ENCODE measurements around the gene KIAA1614.
"Not testable (repeated sequence)": the region's sequence is repeated elsewhere in the genome, so short reads cannot be mapped to it uniquely, and the experiment has no call there.

Gene KIAA1614

DNA sequence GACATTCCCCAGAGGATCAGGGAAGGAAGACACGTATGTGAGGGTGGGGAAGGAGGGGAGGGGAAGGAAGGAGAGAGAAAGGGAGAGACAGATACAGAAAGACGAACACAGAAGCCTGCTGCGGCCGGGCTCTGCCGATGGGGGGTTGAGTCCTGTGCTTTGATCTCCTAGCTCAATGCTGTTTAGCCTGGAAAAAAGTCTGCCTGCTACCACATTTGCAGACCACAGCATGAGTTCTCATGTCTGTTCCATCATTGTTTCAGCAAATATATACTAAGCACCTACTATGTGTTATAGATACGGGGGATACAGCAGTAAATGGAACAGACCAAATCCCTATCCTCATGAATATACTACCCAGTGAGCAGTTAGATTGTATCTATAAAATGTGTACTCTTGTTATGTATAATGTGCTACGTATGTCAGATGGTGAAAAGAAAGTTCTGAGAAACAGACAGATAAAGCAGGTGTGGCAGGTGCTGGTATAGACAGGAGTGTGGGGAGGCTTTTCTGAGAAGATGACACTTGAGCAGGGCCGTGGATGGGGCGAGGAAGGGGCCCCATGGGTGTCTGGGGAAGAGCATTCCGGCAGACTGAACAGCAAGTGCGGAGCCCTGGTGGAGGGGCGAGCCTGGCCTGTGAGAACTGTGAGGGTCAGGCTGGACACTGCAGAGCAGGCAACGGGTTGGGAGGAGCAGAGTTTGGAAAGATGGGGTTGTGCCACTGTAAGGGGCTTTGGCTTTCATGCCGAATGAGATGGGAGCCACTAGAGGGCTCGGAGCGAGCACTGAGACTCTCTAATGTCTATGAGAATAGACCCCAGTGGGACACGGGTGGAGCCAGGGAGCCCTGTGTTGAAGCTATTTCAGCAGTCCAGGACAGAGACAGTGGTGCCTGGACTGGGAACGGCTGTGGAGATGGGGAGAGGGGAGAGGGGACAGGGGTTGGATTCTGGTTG is 34.1 kb downstream of the KIAA1614 start:
- no peak for DNase-seq

- DNase-seq = no peak
Observed at GRCh38 chr1:180947499-180947885, 34.8 kb downstream of the KIAA1614 start.

DNA sequence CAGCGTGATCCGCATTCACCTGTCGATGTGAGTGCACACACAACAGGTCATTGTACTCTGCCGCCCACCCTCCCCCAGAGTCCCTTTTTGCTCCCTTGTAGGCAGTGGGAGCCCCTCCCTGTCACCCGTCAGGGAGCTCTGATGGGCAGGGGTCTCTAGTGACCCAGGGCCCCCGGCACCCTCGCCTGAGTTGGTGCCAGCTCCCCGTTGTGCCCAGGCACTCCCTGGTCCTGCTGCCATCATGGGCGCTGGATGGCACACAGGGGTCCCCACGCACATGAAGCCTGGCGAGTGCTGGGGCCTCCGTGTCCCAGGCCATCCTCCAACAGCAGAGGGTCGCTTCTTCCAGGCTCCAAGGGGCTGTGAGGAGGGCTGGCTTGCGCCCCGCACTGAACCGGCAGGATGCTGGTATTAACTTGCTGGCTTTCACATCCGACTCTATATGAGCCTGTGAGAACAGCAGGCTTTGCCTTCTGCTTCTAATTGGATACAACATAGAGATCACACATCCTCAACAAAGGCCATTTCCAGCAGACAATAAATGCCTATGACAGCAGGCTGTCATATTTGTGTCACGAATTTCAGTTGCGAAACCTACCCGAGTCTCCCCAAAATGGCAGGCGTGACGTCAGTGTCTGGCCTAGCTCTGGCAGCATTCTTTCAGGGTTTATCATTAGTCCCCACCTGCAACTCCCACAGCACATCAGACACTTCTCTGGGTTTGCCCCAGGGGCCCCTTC is 35.4 kb downstream of the KIAA1614 start:
- DNase-seq = peak; percentile 16

DNA sequence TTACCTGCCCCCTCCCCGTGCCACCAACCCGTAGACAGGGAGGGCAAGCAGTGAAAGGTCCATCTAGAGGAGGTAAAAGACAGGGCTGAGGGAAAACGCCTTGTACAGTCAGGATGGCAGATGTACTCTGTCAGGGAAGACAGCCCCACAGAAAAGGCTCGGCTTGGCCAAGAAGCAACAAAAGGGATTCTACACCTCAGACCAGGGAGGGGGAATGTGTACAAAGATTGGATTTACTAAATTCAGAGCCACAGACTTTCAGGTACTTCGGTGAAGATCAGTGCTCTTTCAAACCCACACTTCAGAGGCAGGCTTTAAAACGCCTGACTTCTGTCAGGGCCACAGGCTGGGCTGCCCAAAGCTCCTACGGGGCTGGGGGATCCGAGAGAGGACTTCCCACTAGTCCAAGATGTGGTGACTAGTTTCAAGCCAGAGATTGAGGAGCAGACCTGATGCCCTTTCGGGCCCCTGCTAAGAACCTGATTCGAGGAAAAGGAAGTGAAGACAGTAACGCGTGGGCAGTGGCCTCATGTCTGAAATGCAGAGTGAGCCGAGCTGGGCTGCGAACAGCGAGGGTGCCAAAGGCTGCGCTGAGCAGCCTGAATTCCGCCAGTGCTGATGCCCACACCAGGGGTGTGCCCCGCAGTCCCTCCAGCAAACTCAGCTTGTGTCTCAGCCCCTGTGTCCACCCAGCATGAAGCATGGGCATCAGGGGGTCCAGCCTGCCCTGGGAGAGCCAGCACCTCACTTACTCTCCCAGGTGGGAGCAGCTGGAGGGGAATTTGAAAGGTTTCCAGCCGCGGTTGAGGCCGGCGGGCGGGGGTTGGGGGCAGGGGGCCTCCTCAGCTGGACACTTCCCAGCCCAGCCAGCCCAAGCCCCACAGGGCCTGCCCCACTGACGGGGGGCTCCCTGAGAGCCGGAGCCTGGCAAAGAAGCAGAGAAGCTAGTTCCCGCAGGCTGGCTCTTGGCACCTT is 36.2 kb downstream of the KIAA1614 start:
- DNase-seq = no peak

DNA sequence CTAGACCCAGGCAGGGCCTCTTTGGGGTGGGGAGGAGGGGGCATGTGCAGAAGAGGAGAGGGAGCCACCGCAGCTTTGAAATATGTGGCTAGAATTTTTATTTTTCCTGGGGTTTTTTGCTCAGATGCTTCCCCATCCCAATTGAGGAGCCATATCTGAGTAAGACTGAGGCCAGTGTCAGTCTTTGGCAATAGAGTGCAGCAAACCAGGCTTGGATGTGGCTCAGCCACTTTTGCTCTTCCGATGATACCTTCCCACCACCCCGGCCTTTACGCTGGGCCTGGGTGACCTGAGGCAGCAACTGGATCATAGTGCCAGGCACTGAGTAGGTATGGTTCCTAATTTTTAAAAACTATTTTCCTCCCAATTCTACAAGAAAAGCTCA is 36.9 kb downstream of the KIAA1614 start:
- DNase-seq = no peak

DNA sequence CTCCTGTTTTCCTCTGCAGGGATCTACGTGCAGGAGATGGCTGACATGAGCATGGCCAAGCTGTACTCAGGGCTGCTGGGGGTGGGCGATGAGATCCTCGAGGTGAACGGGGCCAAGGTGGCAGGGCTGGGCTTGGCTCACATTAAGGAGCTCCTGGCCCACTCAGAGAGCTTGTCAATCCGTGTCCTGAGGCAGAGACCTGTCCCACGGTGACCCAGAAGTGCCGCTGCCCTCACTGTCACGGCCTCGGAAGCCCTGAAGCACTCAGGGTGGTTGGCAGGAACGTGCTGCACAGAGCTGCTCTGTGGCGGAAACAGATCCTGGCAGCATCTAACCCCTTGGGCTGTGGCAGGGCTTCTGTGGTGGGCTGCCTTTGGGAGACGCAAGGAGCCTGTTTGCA is 37.6 kb downstream of the KIAA1614 start:
- no peak for DNase-seq

DNA sequence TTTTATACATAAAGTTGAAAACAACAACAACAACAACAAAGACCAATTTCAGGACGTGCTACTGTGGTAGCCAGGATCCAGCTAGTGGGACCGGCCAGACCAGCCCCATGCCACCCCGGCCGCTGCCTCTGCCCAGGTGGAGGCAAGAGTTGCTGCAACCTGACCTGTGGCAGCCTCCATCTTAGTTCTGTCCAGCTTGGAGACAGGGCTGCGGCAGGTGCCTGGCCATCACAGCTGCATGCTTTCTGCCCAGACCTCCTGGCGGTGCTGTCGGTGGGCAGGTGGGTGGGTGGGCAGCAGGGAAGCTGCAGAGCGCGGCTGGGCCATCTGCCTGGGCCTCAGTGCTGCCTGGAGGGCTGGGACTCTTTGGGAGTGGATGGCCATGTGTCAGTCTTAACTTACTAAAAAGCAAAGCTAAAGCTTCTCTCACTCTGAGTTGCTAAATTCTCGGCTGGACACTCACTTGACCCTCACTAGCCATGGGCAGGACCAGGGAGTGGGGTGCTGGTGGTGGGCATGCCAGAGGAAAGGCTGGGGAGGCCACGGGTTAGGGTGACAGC is 38.6 kb downstream of the KIAA1614 start:
- no peak for DNase-seq

DNA sequence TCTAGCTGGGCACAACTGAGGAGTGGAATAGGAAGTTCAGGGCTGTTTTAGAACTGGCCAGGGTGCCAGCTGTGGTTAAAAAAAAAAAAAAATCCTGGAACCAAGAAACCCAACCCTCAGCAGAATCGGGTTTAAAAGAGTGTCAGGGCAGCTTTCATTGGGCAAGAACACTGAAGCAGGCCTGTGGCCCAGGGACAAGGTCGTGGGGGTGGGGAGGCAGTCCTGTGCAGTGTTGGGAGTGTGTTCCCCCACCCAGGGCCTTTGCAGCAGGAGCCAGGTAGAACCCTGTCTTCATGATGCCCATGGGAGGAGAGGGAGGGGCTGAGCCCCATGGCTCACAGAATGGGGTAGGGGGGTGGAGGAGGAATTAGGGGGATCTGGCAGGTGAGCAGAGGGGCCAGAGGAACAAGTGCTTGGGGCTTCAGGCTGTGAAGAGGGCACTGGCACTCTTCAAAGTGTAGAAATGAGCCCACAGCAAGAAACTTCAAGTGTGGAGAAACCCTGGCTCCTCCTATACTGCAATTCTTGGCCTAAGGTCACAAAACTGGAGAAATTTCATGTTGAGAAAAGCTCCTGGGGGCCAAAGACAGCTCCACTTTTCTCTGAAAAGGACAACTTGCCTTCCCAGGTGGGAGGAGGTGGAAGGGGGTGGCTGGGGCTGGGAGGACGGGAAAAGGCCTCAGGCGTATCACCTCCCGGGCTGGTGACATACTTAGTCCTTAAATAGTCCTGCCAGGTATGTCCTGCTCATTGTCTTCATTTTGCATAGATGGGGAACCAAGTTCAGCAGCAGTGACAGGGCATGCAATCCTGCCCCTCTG is 39.3 kb downstream of the KIAA1614 start:
- no peak for DNase-seq

GRCh38 chr1:180952657-180953013 is 39.9 kb downstream of the KIAA1614 start:
- DNase-seq = no peak

GRCh38 chr1:180953291-180954004 is 40.8 kb downstream of the KIAA1614 start:
- no peak for DNase-seq

- DNase-seq = peak; percentile 60
Observed at GRCh38 chr1:180954005-180954800, 41.5 kb downstream of the KIAA1614 start.

GRCh38 chr1:180954801-180955165 is 42.1 kb downstream of the KIAA1614 start:
- no peak for DNase-seq

- DNase-seq = no peak
Observed at GRCh38 chr1:180956028-180956640, 43.4 kb downstream of the KIAA1614 start.

- DNase-seq = not testable (repeated sequence)
Observed at GRCh38 chr1:180959620-180960019, 46.9 kb downstream of the KIAA1614 start.

GRCh38 chr1:180961622-180962021 is 48.9 kb downstream of the KIAA1614 start:
- DNase-seq = no peak

DNA sequence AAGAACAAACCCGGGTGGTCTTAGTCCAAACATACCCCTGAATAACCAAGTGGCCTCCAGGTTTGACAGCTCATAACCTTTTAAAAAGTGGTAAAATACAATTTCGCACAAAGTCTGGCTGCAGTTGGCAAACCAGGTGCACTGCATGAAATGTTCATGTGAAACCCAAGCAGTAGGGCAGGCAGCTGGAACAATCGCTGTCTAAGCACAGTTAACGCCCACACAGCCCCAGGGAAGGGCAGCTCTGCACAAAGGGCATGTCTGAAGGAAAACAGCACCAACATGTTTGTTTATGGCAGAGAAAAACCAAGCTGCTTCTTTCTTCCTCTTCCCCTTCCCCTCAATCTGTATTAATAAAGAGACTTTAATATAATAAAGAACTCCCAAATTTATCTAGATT is 49.5 kb downstream of the KIAA1614 start:
- DNase-seq = no peak

GRCh38 chr1:180964056-180964455 is 51.4 kb downstream of the KIAA1614 start:
- DNase-seq = no peak

DNA sequence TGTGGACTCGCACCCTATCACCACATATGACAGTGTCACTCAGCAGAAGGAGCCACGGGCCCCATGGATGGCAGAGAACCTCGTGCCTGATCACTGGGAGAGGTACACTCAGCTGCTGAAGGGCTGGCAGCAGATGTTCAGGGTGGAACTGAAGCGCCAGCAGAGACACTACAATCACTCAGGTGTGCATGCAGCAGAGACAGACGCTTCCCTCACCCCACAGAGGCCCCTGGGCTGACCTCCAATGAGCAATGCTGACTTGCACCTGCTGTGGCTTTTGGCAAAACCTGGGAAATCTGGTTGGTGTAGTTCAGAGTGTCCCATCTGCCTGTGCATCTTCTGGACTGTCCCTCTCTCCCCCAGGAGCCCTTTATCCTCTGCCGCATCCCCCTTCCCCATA is 51.9 kb downstream of the KIAA1614 start:
- DNase-seq = no peak

DNA sequence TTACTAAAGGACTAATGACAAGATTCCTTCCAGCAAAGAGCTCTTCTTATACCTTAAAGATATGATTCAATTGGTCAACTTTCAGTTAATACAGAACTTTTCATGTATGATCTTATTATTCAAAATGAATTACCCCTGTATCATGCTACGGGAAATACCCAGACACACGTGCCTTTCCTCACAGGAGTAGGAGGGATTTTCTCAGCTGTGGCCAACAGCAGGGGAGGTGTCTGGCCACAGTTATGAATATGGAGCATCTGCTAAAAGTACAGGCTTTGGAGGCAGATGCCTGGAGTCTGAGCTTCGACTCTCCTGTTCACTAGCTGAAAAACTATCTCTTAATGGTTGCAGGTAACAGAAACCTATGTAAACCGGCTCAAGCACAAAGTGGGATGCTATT is 53.6 kb downstream of the KIAA1614 start:
- DNase-seq = no peak
